Activated naive CD4-positive, alpha-beta T cell (primary cell): ENCODE results near the gene PANK1.
"Not testable (repeated sequence)": the region's sequence is repeated elsewhere in the genome, so short reads cannot be mapped to it uniquely, and the experiment has no call there.

ENCODE experiments used
- DNase-seq, 4 experiments: peaks; one replicate each; lab custom pipeline; 2025; lab: John Stamatoyannopoulos, UW

The PANK1 gene

GRCh38 chr10:89651916-89652573, 7.0 kb upstream of the PANK1 start:
- DNase-seq: no peak

- DNase-seq: no peak
Measured at GRCh38 chr10:89651205-89651915, 6.3 kb upstream of the PANK1 start.

DNA sequence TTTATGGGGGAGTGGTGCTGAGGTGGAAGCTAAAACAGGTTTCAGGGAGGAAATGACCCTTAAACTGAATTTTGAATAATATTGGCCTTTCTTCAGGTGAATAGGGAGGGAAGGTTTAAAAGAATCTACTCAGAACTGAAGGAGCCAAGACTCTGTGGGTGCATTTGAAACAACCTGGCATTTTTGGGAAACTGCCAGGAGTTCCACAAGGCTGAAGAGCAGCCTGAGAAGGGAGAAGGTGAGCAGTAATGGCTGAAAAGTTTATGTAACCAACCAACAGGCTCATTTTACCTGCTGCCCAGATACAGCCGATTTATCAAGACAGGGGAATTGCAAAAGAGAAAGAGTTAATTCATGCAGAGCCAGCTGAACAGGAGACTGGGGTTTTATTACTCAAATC, 4.0 kb upstream of the PANK1 start:
- DNase-seq: no peak

DNA sequence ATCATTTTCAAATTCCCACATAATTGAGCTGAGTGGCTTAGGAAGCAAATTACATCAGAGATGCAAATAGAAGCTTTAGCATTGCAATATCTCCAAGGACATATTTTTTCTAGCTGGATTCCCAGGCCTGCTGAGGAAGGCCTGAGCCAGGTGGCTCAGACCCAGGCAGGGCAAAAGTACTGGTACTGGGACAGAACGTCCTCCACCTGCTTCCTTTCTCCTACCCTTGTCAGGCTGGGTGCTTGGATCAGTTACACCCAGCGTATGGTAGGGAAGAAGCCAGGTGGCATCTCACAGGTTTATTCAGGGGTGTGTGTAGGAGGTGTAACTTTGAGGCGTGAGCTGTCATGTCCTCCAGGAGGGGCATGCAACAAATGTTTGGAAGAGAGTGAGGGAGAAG, 3.0 kb upstream of the PANK1 start:
- no peak for DNase-seq

DNA sequence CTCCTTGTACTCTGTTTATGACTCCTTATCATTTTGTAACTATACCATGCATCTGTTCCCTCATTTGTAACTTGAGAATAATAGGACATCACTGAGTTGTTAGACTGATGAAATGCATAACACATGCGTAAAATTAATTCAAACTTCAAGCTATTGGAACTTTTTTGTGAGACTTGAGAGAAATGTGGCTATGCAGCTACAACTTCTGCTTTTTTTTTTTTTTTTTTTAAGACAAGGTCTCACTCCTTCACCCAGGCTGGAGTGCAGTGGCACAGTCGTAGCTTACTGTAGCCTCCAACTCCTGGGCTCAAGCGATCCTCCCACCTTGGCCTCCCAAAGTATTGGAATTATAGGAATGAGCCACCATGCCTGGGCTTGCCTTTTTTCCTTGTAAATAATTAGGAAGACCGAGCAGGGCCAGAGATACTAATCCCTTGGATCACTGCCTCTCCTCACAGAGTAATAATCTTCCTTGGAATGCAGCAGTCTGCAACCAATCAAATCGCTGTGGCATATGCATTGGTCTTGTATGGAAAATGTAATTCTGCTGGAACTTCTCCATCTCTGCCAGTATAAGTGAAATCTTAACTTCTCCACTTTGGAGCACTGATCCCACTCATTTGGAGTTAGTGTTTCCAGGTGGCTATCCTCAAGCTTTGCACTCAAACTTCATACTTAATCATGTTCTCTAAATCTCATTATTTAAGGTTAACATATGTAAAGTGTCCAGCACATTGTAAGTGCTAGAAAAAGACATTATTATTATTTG, 2.0 kb upstream of the PANK1 start:
- no peak for DNase-seq

- DNase-seq: no peak
Measured at GRCh38 chr10:89645742-89646172, 715 bp upstream of the PANK1 start.

DNA sequence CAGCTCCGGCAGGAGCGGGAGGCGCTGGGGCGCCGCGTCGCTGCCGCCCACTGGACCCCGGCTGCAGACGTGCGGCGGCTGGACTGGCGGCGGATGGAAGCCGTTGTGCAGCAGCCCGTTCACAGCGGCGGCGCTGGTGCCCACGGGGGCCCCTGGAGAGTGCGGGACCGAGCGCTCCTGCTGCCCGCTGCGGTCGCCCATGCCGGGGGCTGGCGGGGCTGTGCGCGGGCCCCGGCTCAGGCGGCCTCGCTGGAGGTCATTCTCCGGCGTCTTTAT, 413 bp downstream of the PANK1 start:
- peak in 1 of 4 experiments; percentile 18 for DNase-seq

DNA sequence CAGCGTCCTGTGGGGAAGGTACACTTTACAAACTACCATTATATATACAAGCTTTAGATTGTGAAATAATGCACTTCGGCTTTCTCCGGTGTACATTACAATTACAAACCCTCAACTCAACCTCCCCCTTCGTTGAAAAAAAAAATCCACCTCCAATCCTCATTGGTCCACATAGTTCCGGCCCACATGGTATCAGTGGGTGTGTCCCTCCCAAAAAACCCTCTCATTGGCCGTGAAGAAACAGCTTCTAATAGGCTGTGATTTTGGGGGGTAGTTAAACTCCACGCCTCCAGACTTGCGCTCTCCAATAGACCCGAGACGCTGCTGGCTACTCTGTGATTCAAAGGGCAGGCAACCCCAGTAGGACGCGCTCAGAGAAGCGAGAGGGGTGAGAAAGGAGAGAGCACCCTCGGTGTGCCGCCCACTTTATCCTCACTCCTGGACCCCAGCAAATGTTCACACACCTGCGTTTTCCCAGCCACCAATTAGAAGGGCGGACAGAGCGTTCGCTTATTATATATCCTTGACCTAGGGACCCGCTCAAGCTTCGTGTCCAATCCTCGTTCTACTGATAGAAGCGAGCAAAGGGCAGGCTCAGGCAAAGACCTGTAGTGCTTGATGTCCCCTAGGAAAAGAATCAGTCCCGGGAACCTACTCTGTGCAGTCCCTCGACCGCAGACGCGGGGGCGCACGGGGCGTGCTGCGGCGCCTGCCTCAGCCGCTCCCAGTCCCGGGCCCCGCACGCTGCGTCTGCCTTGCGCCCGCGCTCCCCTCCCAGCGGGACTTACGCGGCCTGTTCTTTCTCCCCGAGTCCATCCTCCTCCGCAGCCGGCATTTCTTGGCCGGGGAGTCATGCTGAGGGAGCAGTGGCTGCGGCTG, 991 bp downstream of the PANK1 start:
- DNase-seq: peak; percentile 4 to 19 (median 15)

GRCh38 chr10:89643431-89643811, 1.6 kb downstream of the PANK1 start:
- no peak for DNase-seq

DNA sequence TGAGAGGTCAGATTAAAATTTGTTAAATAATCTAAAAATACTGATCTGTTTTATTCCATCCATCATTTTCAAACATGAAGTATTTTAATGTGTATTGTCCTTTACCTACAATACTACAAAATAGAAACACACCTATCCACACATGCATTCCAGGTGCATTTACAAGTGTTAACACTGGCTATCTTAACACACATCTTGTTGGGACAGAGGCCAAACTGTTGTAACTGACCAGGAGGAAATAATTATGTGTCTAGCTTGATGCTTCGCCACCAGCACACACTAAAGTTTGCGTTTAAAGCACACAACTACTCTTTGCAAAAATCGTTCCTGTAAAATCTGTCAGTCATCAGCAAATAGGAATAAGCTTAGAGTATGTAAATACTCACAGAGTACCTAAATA, 2.8 kb downstream of the PANK1 start:
- DNase-seq: no peak

GRCh38 chr10:89640241-89640640, 4.8 kb downstream of the PANK1 start:
- no peak for DNase-seq

GRCh38 chr10:89639326-89639725, 5.7 kb downstream of the PANK1 start:
- DNase-seq: no peak

GRCh38 chr10:89637113-89637512, 7.9 kb downstream of the PANK1 start:
- DNase-seq: no peak

DNA sequence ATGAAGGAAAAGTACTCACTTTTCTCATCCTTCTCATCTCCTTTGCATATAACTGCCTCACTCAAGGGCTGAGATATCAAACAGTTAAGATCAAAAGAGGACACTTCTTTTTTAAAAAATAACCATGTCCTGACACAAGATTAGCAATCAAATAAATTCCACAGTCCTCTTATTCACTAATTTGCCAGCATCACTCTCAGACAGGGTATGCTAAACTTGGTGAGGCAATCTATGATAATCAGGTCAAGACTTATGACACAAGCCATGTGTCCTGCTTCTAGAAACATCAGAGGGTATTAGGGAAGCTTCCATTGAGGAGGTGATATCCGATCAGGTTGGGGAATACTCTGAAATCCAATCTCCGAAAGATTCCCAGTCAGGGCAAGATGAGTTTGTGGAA, 10.4 kb downstream of the PANK1 start:
- DNase-seq: no peak

DNA sequence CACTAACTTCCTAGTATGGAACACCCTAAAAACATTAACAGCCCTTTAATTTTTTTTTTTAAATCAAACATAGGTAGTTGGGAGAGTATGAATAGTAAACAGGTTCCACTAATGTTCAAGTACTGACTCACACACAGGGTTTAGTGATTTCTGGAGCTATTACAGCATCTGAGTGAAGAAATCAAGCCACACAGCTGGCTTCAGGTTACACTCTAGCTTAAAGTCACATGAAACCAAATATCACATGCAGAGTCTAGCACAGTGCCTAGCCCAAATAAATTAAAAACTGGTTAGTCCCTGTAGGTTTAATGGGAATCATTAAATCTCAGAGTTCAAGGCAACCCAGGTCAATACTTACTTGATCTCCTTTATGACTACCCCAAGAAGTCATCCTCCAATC, 11.6 kb downstream of the PANK1 start:
- no peak for DNase-seq

- DNase-seq: no peak
Measured at GRCh38 chr10:89632824-89633223, 12.2 kb downstream of the PANK1 start.

GRCh38 chr10:89627830-89628229, 17.2 kb downstream of the PANK1 start:
- DNase-seq: no peak

DNA sequence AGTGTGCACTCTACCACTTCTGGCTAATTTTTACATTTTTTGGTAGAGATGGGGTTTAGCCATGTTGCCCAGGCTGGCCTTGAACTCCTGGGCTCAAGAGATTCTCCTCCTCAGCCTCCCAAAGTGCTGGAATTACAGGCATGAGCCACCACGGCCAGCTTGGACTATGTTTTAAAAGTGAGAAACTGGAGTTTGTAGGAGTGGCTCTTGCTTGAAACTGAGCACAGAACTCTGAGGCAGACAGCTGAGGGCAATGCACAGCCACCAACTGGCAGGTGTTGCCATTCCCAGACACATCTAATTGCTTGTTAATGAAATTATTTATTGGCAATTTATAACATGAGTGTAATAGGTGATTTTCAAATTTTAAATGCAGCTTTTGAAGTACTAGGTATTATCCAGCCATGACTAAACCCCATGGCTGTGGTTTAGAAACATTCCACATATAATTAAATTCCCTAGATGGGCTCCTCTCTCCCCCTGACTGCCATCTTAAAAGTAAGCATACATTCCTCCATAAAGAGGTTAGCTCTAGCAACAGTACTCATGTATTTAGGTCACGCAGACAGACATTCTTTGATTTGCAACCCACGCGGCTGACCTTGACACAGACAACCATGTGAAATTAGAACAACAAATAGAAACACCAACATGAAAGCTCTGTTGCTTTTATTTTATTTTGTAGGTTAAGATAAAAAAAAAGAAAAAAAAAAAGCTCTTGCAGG, 19.8 kb downstream of the PANK1 start:
- no peak for DNase-seq

DNA sequence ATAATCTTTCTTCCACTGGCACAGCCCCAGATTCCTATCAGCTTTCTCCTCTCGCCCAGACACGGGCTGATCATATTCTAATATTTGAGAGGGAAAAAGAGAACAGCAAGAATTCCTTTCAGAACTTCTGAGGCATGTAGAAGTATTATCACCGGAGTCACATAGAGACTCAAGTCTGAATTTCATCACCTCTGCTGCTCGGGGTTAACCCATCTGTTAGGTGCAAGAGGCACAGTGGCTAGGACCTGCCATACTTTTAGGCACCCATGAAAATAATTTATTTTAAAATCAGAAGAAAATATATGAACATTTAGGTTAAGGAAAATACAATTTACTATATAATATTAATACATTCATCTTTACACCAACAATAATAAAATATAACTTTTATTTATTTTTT, 21.0 kb downstream of the PANK1 start:
- no peak for DNase-seq

DNA sequence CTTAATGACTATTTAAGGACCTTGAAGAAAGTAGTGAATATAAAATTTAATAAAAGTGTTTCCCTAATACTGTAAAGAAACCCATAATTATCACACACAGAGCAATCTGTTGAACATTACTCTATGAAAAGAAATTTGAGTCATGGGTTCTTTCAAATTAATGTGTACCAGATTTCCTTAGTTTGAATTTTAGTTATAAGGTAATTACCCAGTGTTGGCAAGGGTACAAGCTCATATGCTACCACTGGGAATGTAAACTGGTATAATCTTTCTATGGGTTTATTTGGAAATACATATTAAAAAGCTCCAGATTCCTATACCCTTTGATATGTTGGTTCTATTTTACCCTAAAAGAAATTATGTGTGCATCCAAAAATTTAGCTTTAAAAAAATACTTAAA, 22.9 kb downstream of the PANK1 start:
- no peak for DNase-seq

DNA sequence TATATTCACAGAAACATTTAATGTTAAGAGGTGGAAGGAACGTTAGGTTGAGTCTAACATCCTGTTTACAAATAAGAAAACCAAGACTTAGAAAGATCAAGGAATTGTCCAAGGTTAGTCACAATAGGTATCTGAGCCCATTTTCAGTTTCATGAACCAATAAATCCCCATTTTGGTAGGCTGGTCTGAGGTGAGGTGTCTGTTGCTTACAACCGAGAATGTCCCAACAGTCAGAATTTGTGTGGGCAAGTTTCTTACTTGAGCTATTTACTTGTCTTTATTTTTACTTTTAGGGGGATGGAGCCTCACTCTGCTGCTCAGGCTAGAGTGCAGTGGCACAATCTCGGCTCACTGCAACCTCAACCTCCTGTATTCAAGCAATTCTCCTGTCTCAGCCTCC, 23.6 kb downstream of the PANK1 start:
- DNase-seq: no peak

- not testable (repeated sequence) for DNase-seq
Measured at GRCh38 chr10:89620296-89620695, 24.7 kb downstream of the PANK1 start.
